Astrocyte (in vitro differentiated cells and primary cell): Measurements from ENCODE around the gene PXMP4.

Experiments
- EZH2 ChIP-seq: IDR thresholded peaks from 2 replicates; pipeline ENCODE4 v1.6.1; 2012; ENCODE audit warnings: mild to moderate bottlenecking, low read length, inconsistent platforms; ENCODE audit not compliant: insufficient read depth
- TF ChIP-seq, protein P1 (sequence below): IDR thresholded peaks from 2 replicates; pipeline ENCODE4 v1.5.1; 2011; ENCODE audit warnings: low read depth, mild to moderate bottlenecking, inconsistent platforms, low read length, moderate library complexity; ENCODE audit not compliant: insufficient read depth

DNA sequence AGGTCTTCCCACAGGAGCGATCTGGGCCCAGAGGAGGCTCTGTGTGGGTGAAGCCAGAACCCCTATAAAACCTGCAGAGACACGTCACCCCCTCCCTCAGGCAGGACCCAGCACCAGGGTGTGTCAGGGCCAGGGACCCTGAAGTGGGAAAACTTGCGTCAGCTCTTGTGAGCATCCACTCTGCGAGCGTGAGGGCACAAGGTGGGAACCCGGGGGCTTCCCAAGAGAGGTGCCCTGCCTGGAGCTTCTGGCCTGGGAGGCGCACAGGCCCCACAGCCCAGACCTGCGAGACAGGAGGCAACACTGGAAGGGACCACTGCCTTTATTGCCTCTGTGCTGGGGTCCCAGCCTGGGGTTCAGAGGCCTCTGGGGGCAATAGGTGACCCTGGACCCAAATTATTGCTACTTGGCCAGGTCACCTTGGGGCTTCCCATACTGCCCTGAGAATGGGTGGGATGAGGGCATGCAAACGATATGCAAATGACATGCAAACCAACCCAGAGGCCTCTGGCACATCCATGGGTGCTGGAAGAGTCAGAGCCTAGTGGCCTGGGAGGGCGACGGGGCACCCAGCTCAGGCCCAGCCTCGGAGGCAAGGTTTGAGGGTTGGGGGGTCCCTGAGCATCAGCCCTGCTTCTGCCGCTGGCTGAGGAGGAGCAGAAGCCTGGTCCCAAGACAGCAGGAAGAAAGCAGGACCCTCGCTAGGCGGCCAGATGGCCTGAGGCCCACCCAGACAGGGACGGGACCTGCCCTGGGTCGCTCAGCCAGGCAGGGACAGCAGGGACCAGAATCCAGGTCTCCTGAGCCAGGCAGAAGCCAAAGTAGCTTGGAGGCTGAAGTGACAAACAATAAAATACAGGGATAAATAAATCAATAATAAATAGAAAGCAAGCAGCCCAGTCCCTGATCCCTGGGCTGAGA lies 63.1 kb downstream of the PXMP4 start:
- no peak for TF ChIP-seq EZH2
- TF ChIP-seq, protein P1, sequence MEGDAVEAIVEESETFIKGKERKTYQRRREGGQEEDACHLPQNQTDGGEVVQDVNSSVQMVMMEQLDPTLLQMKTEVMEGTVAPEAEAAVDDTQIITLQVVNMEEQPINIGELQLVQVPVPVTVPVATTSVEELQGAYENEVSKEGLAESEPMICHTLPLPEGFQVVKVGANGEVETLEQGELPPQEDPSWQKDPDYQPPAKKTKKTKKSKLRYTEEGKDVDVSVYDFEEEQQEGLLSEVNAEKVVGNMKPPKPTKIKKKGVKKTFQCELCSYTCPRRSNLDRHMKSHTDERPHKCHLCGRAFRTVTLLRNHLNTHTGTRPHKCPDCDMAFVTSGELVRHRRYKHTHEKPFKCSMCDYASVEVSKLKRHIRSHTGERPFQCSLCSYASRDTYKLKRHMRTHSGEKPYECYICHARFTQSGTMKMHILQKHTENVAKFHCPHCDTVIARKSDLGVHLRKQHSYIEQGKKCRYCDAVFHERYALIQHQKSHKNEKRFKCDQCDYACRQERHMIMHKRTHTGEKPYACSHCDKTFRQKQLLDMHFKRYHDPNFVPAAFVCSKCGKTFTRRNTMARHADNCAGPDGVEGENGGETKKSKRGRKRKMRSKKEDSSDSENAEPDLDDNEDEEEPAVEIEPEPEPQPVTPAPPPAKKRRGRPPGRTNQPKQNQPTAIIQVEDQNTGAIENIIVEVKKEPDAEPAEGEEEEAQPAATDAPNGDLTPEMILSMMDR = no peak
